ENCODE data around the gene MTF2.
"Not testable (repeated sequence)": the region's sequence is repeated elsewhere in the genome, so short reads cannot be mapped to it uniquely, and the experiment has no call there.

The MTF2 gene

GRCh38 chr1:93078986-93079654, at the start of gene MTF2:
TSS of gene MTF2 (plus strand) at chr1:93079283. CDS start at chr1:93079527, 244 bp downstream.
- peak within 1 kb of the TSS; percentile 84 for H3K27ac ChIP-seq (ENCODE audit: low read depth, low read length)
- no peaks in the 10 kb centered on the region for H3K27me3 ChIP-seq (ENCODE audit: control insufficient read depth in 5 of 5, insufficient read depth in 4 of 5, low read length in 5 of 5)
- no peaks in the 10 kb centered on the region for H3K9me3 ChIP-seq (ENCODE audit: control insufficient read depth in 5 of 5, low read length in 5 of 5)
- no peaks in the 10 kb centered on the region for H3K36me3 ChIP-seq (ENCODE audit: control insufficient read depth in 5 of 5, insufficient read depth in 5 of 5, low read length in 5 of 5)
- peak within 1 kb of the TSS; percentile 84 to 98 (median 90) for H3K9ac ChIP-seq (ENCODE audit: low read length in 5 of 5)
- H3K4me3 ChIP-seq (ENCODE audit: low read depth in 1 of 5, low read length in 5 of 5): peak within 1 kb of the TSS; percentile 98 to 99 (median 99)
- peaks cover 0 to 36% (median 34%) of the 10 kb centered on the region in 5 donors for H3K4me1 ChIP-seq (ENCODE audit: control insufficient read depth in 5 of 5, insufficient read depth in 5 of 5, low read length in 5 of 5)

GRCh38 chr1:93029317-93029716, 49.8 kb upstream of the MTF2 start:
- Histone ChIP-seq H3K9me3 (ENCODE audit: control insufficient read depth in 5 of 5, low read length in 5 of 5) (no peaks in the 10 kb centered on the region), H3K4me1 (ENCODE audit: control insufficient read depth in 5 of 5, insufficient read depth in 5 of 5, low read length in 5 of 5) (no peaks in the 10 kb centered on the region), H3K27ac (ENCODE audit: low read depth, low read length) (no peak overlapping the region), H3K9ac (ENCODE audit: low read length in 5 of 5) (no peak overlapping the region), H3K36me3 (ENCODE audit: control insufficient read depth in 5 of 5, insufficient read depth in 5 of 5, low read length in 5 of 5) (no peaks in the 10 kb centered on the region), H3K27me3 (ENCODE audit: control insufficient read depth in 5 of 5, insufficient read depth in 4 of 5, low read length in 5 of 5) (peaks cover 0 to 9% (median 0%) of the 10 kb centered on the region in 5 donors), H3K4me3 (ENCODE audit: low read depth in 1 of 5, low read length in 5 of 5) (no peak overlapping the region)

GRCh38 chr1:93030191-93030590, 48.9 kb upstream of the MTF2 start:
- not testable (repeated sequence) for H3K4me1 ChIP-seq (ENCODE audit: control insufficient read depth in 5 of 5, insufficient read depth in 5 of 5, low read length in 5 of 5); H3K36me3 ChIP-seq (ENCODE audit: control insufficient read depth in 5 of 5, insufficient read depth in 5 of 5, low read length in 5 of 5); H3K27ac ChIP-seq (ENCODE audit: low read depth, low read length); H3K9ac ChIP-seq (ENCODE audit: low read length in 5 of 5); H3K9me3 ChIP-seq (ENCODE audit: control insufficient read depth in 5 of 5, low read length in 5 of 5); H3K27me3 ChIP-seq (ENCODE audit: control insufficient read depth in 5 of 5, insufficient read depth in 4 of 5, low read length in 5 of 5); H3K4me3 ChIP-seq (ENCODE audit: low read depth in 1 of 5, low read length in 5 of 5)

- Histone ChIP-seq H3K36me3 (ENCODE audit: control insufficient read depth in 5 of 5, insufficient read depth in 5 of 5, low read length in 5 of 5) (no peaks in the 10 kb centered on the region), H3K27me3 (ENCODE audit: control insufficient read depth in 5 of 5, insufficient read depth in 4 of 5, low read length in 5 of 5) (peaks cover 0 to 9% (median 0%) of the 10 kb centered on the region in 5 donors), H3K4me1 (ENCODE audit: control insufficient read depth in 5 of 5, insufficient read depth in 5 of 5, low read length in 5 of 5) (no peaks in the 10 kb centered on the region)
Measured at GRCh38 chr1:93031711-93032110, 47.4 kb upstream of the MTF2 start.

GRCh38 chr1:93033029-93033428, 46.1 kb upstream of the MTF2 start:
- H3K27ac ChIP-seq (ENCODE audit: low read depth, low read length): no peak overlapping the region
- H3K4me1 ChIP-seq (ENCODE audit: control insufficient read depth in 5 of 5, insufficient read depth in 5 of 5, low read length in 5 of 5): no peaks in the 10 kb centered on the region
- no peak overlapping the region for H3K9ac ChIP-seq (ENCODE audit: low read length in 5 of 5)
- H3K27me3 ChIP-seq (ENCODE audit: control insufficient read depth in 5 of 5, insufficient read depth in 4 of 5, low read length in 5 of 5): peaks cover 0 to 7% (median 0%) of the 10 kb centered on the region in 5 donors
- H3K9me3 ChIP-seq (ENCODE audit: control insufficient read depth in 5 of 5, low read length in 5 of 5): no peaks in the 10 kb centered on the region
- H3K36me3 ChIP-seq (ENCODE audit: control insufficient read depth in 5 of 5, insufficient read depth in 5 of 5, low read length in 5 of 5): no peaks in the 10 kb centered on the region
- H3K4me3 ChIP-seq (ENCODE audit: low read depth in 1 of 5, low read length in 5 of 5): no peak overlapping the region

More at GRCh38 chr1:93031711-93032110, 47.4 kb upstream of the MTF2 start:
- Histone ChIP-seq H3K27ac (ENCODE audit: low read depth, low read length) (no peak overlapping the region), H3K9ac (ENCODE audit: low read length in 5 of 5) (no peak overlapping the region), H3K4me3 (ENCODE audit: low read depth in 1 of 5, low read length in 5 of 5) (no peak overlapping the region), H3K9me3 (ENCODE audit: control insufficient read depth in 5 of 5, low read length in 5 of 5) (no peaks in the 10 kb centered on the region)

GRCh38 chr1:93033785-93034184, 45.3 kb upstream of the MTF2 start:
- peaks cover 0 to 5% (median 0%) of the 10 kb centered on the region in 5 donors for H3K27me3 ChIP-seq (ENCODE audit: control insufficient read depth in 5 of 5, insufficient read depth in 4 of 5, low read length in 5 of 5)
- H3K36me3 ChIP-seq (ENCODE audit: control insufficient read depth in 5 of 5, insufficient read depth in 5 of 5, low read length in 5 of 5): no peaks in the 10 kb centered on the region
- H3K9ac ChIP-seq (ENCODE audit: low read length in 5 of 5): no peak overlapping the region
- no peaks in the 10 kb centered on the region for H3K9me3 ChIP-seq (ENCODE audit: control insufficient read depth in 5 of 5, low read length in 5 of 5)
- no peak overlapping the region for H3K4me3 ChIP-seq (ENCODE audit: low read depth in 1 of 5, low read length in 5 of 5)
- H3K4me1 ChIP-seq (ENCODE audit: control insufficient read depth in 5 of 5, insufficient read depth in 5 of 5, low read length in 5 of 5): no peaks in the 10 kb centered on the region
- no peak overlapping the region for H3K27ac ChIP-seq (ENCODE audit: low read depth, low read length)

- Histone ChIP-seq H3K27me3 (ENCODE audit: control insufficient read depth in 5 of 5, insufficient read depth in 4 of 5, low read length in 5 of 5) (peaks cover 0 to 4% (median 0%) of the 10 kb centered on the region in 5 donors), H3K4me3 (ENCODE audit: low read depth in 1 of 5, low read length in 5 of 5) (no peak overlapping the region), H3K9me3 (ENCODE audit: control insufficient read depth in 5 of 5, low read length in 5 of 5) (no peaks in the 10 kb centered on the region), H3K27ac (ENCODE audit: low read depth, low read length) (no peak overlapping the region), H3K4me1 (ENCODE audit: control insufficient read depth in 5 of 5, insufficient read depth in 5 of 5, low read length in 5 of 5) (no peaks in the 10 kb centered on the region), H3K36me3 (ENCODE audit: control insufficient read depth in 5 of 5, insufficient read depth in 5 of 5, low read length in 5 of 5) (no peaks in the 10 kb centered on the region), H3K9ac (ENCODE audit: low read length in 5 of 5) (no peak overlapping the region)
Measured at GRCh38 chr1:93034397-93034796, 44.7 kb upstream of the MTF2 start.

- H3K4me1 ChIP-seq (ENCODE audit: control insufficient read depth in 5 of 5, insufficient read depth in 5 of 5, low read length in 5 of 5): no peaks in the 10 kb centered on the region
- H3K36me3 ChIP-seq (ENCODE audit: control insufficient read depth in 5 of 5, insufficient read depth in 5 of 5, low read length in 5 of 5): no peaks in the 10 kb centered on the region
- no peak overlapping the region for H3K9ac ChIP-seq (ENCODE audit: low read length in 5 of 5)
- no peak overlapping the region for H3K4me3 ChIP-seq (ENCODE audit: low read depth in 1 of 5, low read length in 5 of 5)
- no peaks in the 10 kb centered on the region for H3K9me3 ChIP-seq (ENCODE audit: control insufficient read depth in 5 of 5, low read length in 5 of 5)
- no peak overlapping the region for H3K27ac ChIP-seq (ENCODE audit: low read depth, low read length)
- no peaks in the 10 kb centered on the region for H3K27me3 ChIP-seq (ENCODE audit: control insufficient read depth in 5 of 5, insufficient read depth in 4 of 5, low read length in 5 of 5)
Measured at GRCh38 chr1:93036672-93037071, 42.4 kb upstream of the MTF2 start.

- H3K4me1 ChIP-seq (ENCODE audit: control insufficient read depth in 5 of 5, insufficient read depth in 5 of 5, low read length in 5 of 5): no peaks in the 10 kb centered on the region
- H3K27me3 ChIP-seq (ENCODE audit: control insufficient read depth in 5 of 5, insufficient read depth in 4 of 5, low read length in 5 of 5): no peaks in the 10 kb centered on the region
- peak overlapping the region in 3 of 5 donors; percentile 6 to 21 (median 17) for H3K4me3 ChIP-seq (ENCODE audit: low read depth in 1 of 5, low read length in 5 of 5)
- no peaks in the 10 kb centered on the region for H3K9me3 ChIP-seq (ENCODE audit: control insufficient read depth in 5 of 5, low read length in 5 of 5)
- H3K9ac ChIP-seq (ENCODE audit: low read length in 5 of 5): no peak overlapping the region
- H3K36me3 ChIP-seq (ENCODE audit: control insufficient read depth in 5 of 5, insufficient read depth in 5 of 5, low read length in 5 of 5): no peaks in the 10 kb centered on the region
- no peak overlapping the region for H3K27ac ChIP-seq (ENCODE audit: low read depth, low read length)
Measured at GRCh38 chr1:93042187-93043056, 36.7 kb upstream of the MTF2 start.

- no peak overlapping the region for H3K9ac ChIP-seq (ENCODE audit: low read length in 5 of 5)
- no peaks in the 10 kb centered on the region for H3K36me3 ChIP-seq (ENCODE audit: control insufficient read depth in 5 of 5, insufficient read depth in 5 of 5, low read length in 5 of 5)
- no peak overlapping the region for H3K27ac ChIP-seq (ENCODE audit: low read depth, low read length)
- no peaks in the 10 kb centered on the region for H3K27me3 ChIP-seq (ENCODE audit: control insufficient read depth in 5 of 5, insufficient read depth in 4 of 5, low read length in 5 of 5)
- H3K9me3 ChIP-seq (ENCODE audit: control insufficient read depth in 5 of 5, low read length in 5 of 5): no peaks in the 10 kb centered on the region
- no peak overlapping the region for H3K4me3 ChIP-seq (ENCODE audit: low read depth in 1 of 5, low read length in 5 of 5)
- no peaks in the 10 kb centered on the region for H3K4me1 ChIP-seq (ENCODE audit: control insufficient read depth in 5 of 5, insufficient read depth in 5 of 5, low read length in 5 of 5)
Measured at GRCh38 chr1:93043057-93043557, 36.0 kb upstream of the MTF2 start.

All from subcutaneous abdominal adipose tissue (tissue), 5 donors.